Measurements from ENCODE around the gene AFF3.

GRCh38 chr2:99735753-99736152 lies 406.6 kb downstream of the AFF3 start:
- TF ChIP-seq, protein P1, sequence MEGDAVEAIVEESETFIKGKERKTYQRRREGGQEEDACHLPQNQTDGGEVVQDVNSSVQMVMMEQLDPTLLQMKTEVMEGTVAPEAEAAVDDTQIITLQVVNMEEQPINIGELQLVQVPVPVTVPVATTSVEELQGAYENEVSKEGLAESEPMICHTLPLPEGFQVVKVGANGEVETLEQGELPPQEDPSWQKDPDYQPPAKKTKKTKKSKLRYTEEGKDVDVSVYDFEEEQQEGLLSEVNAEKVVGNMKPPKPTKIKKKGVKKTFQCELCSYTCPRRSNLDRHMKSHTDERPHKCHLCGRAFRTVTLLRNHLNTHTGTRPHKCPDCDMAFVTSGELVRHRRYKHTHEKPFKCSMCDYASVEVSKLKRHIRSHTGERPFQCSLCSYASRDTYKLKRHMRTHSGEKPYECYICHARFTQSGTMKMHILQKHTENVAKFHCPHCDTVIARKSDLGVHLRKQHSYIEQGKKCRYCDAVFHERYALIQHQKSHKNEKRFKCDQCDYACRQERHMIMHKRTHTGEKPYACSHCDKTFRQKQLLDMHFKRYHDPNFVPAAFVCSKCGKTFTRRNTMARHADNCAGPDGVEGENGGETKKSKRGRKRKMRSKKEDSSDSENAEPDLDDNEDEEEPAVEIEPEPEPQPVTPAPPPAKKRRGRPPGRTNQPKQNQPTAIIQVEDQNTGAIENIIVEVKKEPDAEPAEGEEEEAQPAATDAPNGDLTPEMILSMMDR (conservative IDR thresholded peaks at IDR 0.05): no peak
- no peak for TF ChIP-seq EZH2 (IDR thresholded peaks at IDR 0.05; ENCODE audit: low read depth)

All from PC-9 (cell line).